Upper lobe of left lung (tissue), 4 donors: ENCODE data around the gene NDUFV3.

Experiments
- EP300 ChIP-seq, 4 donors: sonication (generic); formaldehyde crosslinking; IDR thresholded peaks; one replicate each; pipeline ENCODE4 v1.5.1; 2017; ENCODE audit warnings: antibody characterized with exemption in 4 of 4, control low read depth in 2 of 4
- POLR2A ChIP-seq, 4 donors: fragments of 450-650 bp; IDR thresholded peaks; one replicate each; pipeline ENCODE4 v1.5.1; 2016 to 2017; ENCODE audit warnings: antibody characterized with exemption in 4 of 4, mild to moderate bottlenecking in 2 of 4
- TF ChIP-seq, protein P1 (sequence below), 6 experiments: fragments of 450-650 bp in 4 of 6; fragments of 200-600 bp in 2 of 6; sonication (generic) in 2 of 6; IDR thresholded peaks; one replicate each; pipeline ENCODE4 v1.5.1; 2016 to 2019; ENCODE audit warnings: antibody characterized with exemption in 6 of 6

DNA sequence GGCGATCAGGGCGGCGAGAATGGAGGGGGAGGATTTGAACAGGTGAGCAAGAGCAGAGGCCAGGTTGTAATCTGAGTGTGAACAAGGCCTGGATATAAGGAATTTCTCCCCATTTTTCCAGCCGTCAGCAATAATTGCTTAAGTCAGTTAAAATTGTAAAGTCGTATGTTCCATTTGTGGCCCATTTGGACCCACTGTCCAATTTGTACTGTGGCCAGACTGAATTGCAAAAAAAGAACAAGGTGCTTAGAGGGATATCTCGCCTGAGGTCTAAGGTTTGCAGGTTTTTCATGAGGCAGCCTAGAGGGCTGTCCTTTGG, 31.3 kb downstream of the NDUFV3 start:
- no peak for TF ChIP-seq EP300 (IDR thresholded peaks at IDR 0.05)
- TF ChIP-seq, protein P1, sequence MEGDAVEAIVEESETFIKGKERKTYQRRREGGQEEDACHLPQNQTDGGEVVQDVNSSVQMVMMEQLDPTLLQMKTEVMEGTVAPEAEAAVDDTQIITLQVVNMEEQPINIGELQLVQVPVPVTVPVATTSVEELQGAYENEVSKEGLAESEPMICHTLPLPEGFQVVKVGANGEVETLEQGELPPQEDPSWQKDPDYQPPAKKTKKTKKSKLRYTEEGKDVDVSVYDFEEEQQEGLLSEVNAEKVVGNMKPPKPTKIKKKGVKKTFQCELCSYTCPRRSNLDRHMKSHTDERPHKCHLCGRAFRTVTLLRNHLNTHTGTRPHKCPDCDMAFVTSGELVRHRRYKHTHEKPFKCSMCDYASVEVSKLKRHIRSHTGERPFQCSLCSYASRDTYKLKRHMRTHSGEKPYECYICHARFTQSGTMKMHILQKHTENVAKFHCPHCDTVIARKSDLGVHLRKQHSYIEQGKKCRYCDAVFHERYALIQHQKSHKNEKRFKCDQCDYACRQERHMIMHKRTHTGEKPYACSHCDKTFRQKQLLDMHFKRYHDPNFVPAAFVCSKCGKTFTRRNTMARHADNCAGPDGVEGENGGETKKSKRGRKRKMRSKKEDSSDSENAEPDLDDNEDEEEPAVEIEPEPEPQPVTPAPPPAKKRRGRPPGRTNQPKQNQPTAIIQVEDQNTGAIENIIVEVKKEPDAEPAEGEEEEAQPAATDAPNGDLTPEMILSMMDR (IDR thresholded peaks at IDR 0.05): no peak
- no peak for TF ChIP-seq POLR2A (IDR thresholded peaks at IDR 0.05)
